MM.1S (cell line): Measurements from ENCODE around the gene SPTLC3.

Experiments used
- DNase-seq: peaks from one replicate; pipeline ENCODE4 v3.0.0-alpha.2; 2015
- H2AFZ ChIP-seq: fragments of 300-600 bp; sonication (generic); 2 replicates; pipeline ENCODE4 v1.6.0; 2016; ENCODE audit warnings: antibody characterized with exemption, low read length
- H3F3A ChIP-seq: fragments of 300-600 bp; sonication (generic); 2 replicates; pipeline ENCODE4 v1.6.1; 2016; ENCODE audit warnings: mild to moderate bottlenecking, antibody characterized with exemption, low read length, moderate library complexity, mixed read lengths; ENCODE audit not compliant: insufficient read depth
- H3K27ac ChIP-seq: fragments of 300-600 bp; sonication (generic); 2 replicates; pipeline ENCODE4 v1.5.1; 2016; ENCODE audit warnings: mild to moderate bottlenecking, low read length
- H3K27me3 ChIP-seq: fragments of 300-600 bp; sonication (generic); replicated peaks from 2 replicates; pipeline ENCODE4 v1.6.0; 2016; ENCODE audit warnings: low read length; ENCODE audit not compliant: insufficient read depth
- H3K36me3 ChIP-seq: fragments of 300-600 bp; sonication (generic); replicated peaks from 2 replicates; pipeline ENCODE4 v1.6.1; 2016; ENCODE audit warnings: mild to moderate bottlenecking, low read length, mixed read lengths; ENCODE audit not compliant: insufficient read depth
- H3K4me1 ChIP-seq: fragments of 300-600 bp; sonication (generic); 2 replicates; pipeline ENCODE4 v1.6.1; 2016; ENCODE audit warnings: low read length, mixed read lengths
- H3K4me2 ChIP-seq: fragments of 300-600 bp; sonication (generic); 2 replicates; pipeline ENCODE4 v1.6.0; 2016; ENCODE audit warnings: low read depth, low read length
- H3K4me3 ChIP-seq: fragments of 300-600 bp; sonication (generic); 2 replicates; pipeline ENCODE4 v1.5.1; 2016; ENCODE audit warnings: low read length, mixed read lengths
- H3K79me2 ChIP-seq: fragments of 300-600 bp; sonication (generic); 2 replicates; pipeline ENCODE4 v1.6.1; 2016; ENCODE audit warnings: mixed run types, low read length, mixed read lengths
- H3K9ac ChIP-seq: fragments of 300-600 bp; sonication (generic); 2 replicates; pipeline ENCODE4 v1.6.1; 2016; ENCODE audit warnings: low read length, mixed read lengths
- H3K9me2 ChIP-seq: fragments of 300-600 bp; sonication (generic); replicated peaks from 2 replicates; pipeline ENCODE4 v1.6.1; 2016; ENCODE audit warnings: mild to moderate bottlenecking, low read length, mixed read lengths; ENCODE audit not compliant: insufficient read depth
- H3K9me3 ChIP-seq: fragments of 300-600 bp; sonication (generic); replicated peaks from 2 replicates; pipeline ENCODE4 v1.6.1; 2016; ENCODE audit warnings: mild to moderate bottlenecking, low read length, mixed read lengths; ENCODE audit not compliant: insufficient read depth
- H4K20me1 ChIP-seq: fragments of 300-600 bp; sonication (generic); 2 replicates; pipeline ENCODE4 v1.6.1; 2016; ENCODE audit warnings: mild to moderate bottlenecking, low read length, moderate library complexity, mixed read lengths; ENCODE audit not compliant: insufficient read depth
- CTCF ChIP-seq: fragments of 300-600 bp; sonication (generic); IDR thresholded peaks from 2 replicates; pipeline ENCODE4 v1.5.1; 2016; ENCODE audit warnings: antibody characterized with exemption, low read length, mixed read lengths
- EZH2 ChIP-seq: fragments of 300-600 bp; sonication (generic); optimal IDR thresholded peaks from 2 replicates; pipeline ENCODE3; 2017; ENCODE audit warnings: low read depth, mild to moderate bottlenecking, antibody characterized with exemption, low read length, mixed read lengths
- EZH2phosphoT487 ChIP-seq: fragments of 300-600 bp; sonication (generic); IDR thresholded peaks from 2 replicates; pipeline ENCODE4 v1.6.1; 2018; ENCODE audit warnings: antibody characterized with exemption, low read length

SPTLC3 gene

DNA sequence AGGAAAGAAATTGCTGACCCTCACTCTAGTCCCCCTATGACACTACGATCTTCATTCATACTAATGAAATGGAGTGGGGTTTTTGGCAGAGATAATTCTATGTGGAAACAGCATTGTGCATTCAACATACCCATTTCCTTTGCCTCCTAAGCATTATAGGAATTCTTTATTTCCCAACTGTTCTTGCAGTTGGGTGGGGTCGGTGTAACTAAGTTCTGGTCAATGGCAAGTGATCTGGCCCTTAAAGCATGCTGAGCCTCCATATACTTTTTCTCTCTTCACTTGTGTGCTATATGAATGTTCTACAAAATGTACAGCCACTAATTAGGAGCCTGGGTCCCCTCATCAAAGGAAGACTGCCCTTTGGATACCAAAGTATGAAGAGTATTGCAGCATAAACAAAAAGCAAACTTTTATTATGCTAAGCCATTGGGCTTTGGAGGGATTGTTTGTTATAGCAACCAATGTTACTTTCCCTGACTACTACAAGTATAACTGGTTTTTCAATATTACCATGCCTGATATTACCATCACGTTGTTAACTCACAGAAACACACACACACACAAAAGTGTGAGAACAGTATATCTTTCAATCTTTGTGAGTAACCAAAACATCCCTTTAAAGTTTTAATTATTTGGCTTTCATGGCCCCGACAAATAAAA lies 203.3 kb downstream of the SPTLC3 start:
- Histone ChIP-seq H3K9me2 (no peaks in the 10 kb centered on the region), H3K79me2 (no peaks in the 10 kb centered on the region), H3K9ac (no peak overlapping the region), H3K27me3 (0 out of 2 replicates have a peak, but pooled peaks cover 11% of the 10 kb centered on the region), H3F3A (no peaks in the 10 kb centered on the region), H3K4me1 (no peaks in the 10 kb centered on the region), H3K27ac (no peak overlapping the region), H3K4me2 (no peak overlapping the region), H3K36me3 (no peaks in the 10 kb centered on the region), H4K20me1 (no peaks in the 10 kb centered on the region), H3K9me3 (no peaks in the 10 kb centered on the region), H2AFZ (no peak overlapping the region), H3K4me3 (no peak overlapping the region)
- no peak for DNase-seq
- TF ChIP-seq EZH2 (no peak), EZH2phosphoT487 (no peak), CTCF (no peak)

DNA sequence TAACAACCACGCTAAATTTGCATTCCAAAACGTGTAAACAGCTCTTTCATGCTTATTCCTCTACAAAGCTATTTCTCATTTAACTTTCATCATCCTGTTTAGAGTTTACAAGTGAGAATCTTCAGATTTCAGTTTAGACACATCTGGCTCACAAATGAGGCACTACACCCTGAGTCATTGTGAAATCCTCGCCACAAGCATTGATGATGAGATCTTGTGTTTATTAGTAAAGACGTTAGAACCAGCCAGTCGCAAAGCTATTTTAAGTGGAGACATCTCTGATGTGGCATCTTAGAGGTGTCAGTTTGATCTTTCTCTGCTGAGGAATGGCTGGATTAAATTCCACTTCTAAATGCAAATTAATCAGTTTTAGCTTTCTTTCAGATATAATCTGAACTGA lies 204.0 kb downstream of the SPTLC3 start:
- Histone ChIP-seq H3K9me3 (no peaks in the 10 kb centered on the region), H3K9ac (no peak overlapping the region), H3K79me2 (no peaks in the 10 kb centered on the region), H3F3A (no peaks in the 10 kb centered on the region), H3K4me1 (no peaks in the 10 kb centered on the region), H3K27me3 (0 out of 2 replicates have a peak, but pooled peaks cover 11% of the 10 kb centered on the region), H3K9me2 (no peaks in the 10 kb centered on the region), H4K20me1 (no peaks in the 10 kb centered on the region), H3K27ac (no peak overlapping the region), H3K4me2 (no peak overlapping the region), H3K36me3 (no peaks in the 10 kb centered on the region), H2AFZ (no peak overlapping the region), H3K4me3 (no peak overlapping the region)
- no peak for TF ChIP-seq EZH2
- TF ChIP-seq CTCF = no peak
- TF ChIP-seq EZH2phosphoT487 = no peak
- no peak for DNase-seq

GRCh38 chr20:13213335-13213734 lies 204.6 kb downstream of the SPTLC3 start:
- Histone ChIP-seq H3K9me3 (no peaks in the 10 kb centered on the region), H3K36me3 (no peaks in the 10 kb centered on the region), H3K79me2 (no peaks in the 10 kb centered on the region), H3K27ac (no peak overlapping the region), H4K20me1 (no peaks in the 10 kb centered on the region), H3K9me2 (no peaks in the 10 kb centered on the region), H3K4me3 (no peak overlapping the region), H3K4me2 (no peak overlapping the region), H3K9ac (no peak overlapping the region), H3F3A (no peaks in the 10 kb centered on the region), H3K27me3 (0 out of 2 replicates have a peak, but pooled peaks cover 11% of the 10 kb centered on the region), H3K4me1 (no peaks in the 10 kb centered on the region), H2AFZ (no peak overlapping the region)
- TF ChIP-seq EZH2 = no peak
- no peak for TF ChIP-seq CTCF
- no peak for TF ChIP-seq EZH2phosphoT487
- no peak for DNase-seq
